SK-N-SH treated with all-trans-retinoic acid at 6 μM for 48 hours (cell line): Measurements from ENCODE around the gene OMP.

Experiments used
- ATAC-seq: fragments of 200-7000 bp; cut with Tn5 transposase; 3 replicates; pipeline ENCODE4 v1.9.1; 2020; ENCODE audit warnings: mild to moderate bottlenecking, moderate library complexity
- ARNTL ChIP-seq: fragments of 450-650 bp; formaldehyde crosslinking; IDR thresholded peaks from 2 replicates; pipeline ENCODE4 v1.5.0; 2020; ENCODE audit warnings: low read depth, mild to moderate bottlenecking, moderate library complexity, borderline replicate concordance
- BACH2 ChIP-seq: fragments of 250-450 bp; sonication (Bioruptor Pico); IDR thresholded peaks from 2 replicates; pipeline ENCODE4 v1.9.0; 2021; ENCODE audit warnings: mild to moderate bottlenecking, borderline replicate concordance
- CREB5 ChIP-seq: fragments of 250-450 bp; sonication (Bioruptor Pico); IDR thresholded peaks from 2 replicates; pipeline ENCODE4 v1.5.1; 2020; ENCODE audit warnings: low read depth, mild to moderate bottlenecking, moderate library complexity
- CSDC2 ChIP-seq: fragments of 250-450 bp; sonication (Bioruptor Pico); IDR thresholded peaks from 2 replicates; pipeline ENCODE4 v1.5.0; 2020; ENCODE audit warnings: mild to moderate bottlenecking, moderate library complexity
- ESRRG ChIP-seq: fragments of 250-450 bp; sonication (Bioruptor Pico); IDR thresholded peaks from 2 replicates; pipeline ENCODE4 v1.6.1; 2021; ENCODE audit warnings: mild to moderate bottlenecking
- GLIS3 ChIP-seq: fragments of 250-450 bp; sonication (Bioruptor Pico); IDR thresholded peaks from 2 replicates; pipeline ENCODE4 v1.5.0; 2020; ENCODE audit warnings: mild to moderate bottlenecking, moderate library complexity
- ISL1 ChIP-seq: fragments of 250-450 bp; sonication (Bioruptor Pico); IDR thresholded peaks from 2 replicates; pipeline ENCODE4 v2.1.2; 2022; ENCODE audit warnings: mild to moderate bottlenecking, moderate library complexity
- OSR1 ChIP-seq: fragments of 250-450 bp; sonication (Bioruptor Pico); IDR thresholded peaks from 2 replicates; pipeline ENCODE4 v1.8.0; 2022; ENCODE audit warnings: moderate library complexity, mild to moderate bottlenecking, inconsistent platforms
- PATZ1 ChIP-seq: fragments of 250-450 bp; sonication (Bioruptor Pico); IDR thresholded peaks from 2 replicates; pipeline ENCODE4 v1.8.0; 2020; ENCODE audit warnings: mild to moderate bottlenecking, moderate library complexity, borderline replicate concordance
- PPARA ChIP-seq: fragments of 250-450 bp; sonication (Bioruptor Pico); IDR thresholded peaks from 2 replicates; pipeline ENCODE4 v1.5.0; 2020; ENCODE audit warnings: mild to moderate bottlenecking, borderline replicate concordance
- RARB ChIP-seq: fragments of 250-450 bp; sonication (Bioruptor Pico); IDR thresholded peaks from 2 replicates; pipeline ENCODE4 v1.8.0; 2021; ENCODE audit warnings: mild to moderate bottlenecking, moderate library complexity
- SNAI2 ChIP-seq: fragments of 250-450 bp; sonication (Bioruptor Pico); IDR thresholded peaks from 2 replicates; pipeline ENCODE4 v1.5.0; 2020; ENCODE audit warnings: mild to moderate bottlenecking, moderate library complexity
- TCF4 ChIP-seq: fragments of 250-450 bp; sonication (Bioruptor Pico); IDR thresholded peaks from 2 replicates; pipeline ENCODE4 v1.8.0; 2021; ENCODE audit warnings: mild to moderate bottlenecking, moderate library complexity, borderline replicate concordance
- TOX ChIP-seq: fragments of 250-450 bp; sonication (Bioruptor Pico); IDR thresholded peaks from 2 replicates; pipeline ENCODE4 v1.8.0; 2021; ENCODE audit warnings: mild to moderate bottlenecking, moderate library complexity, borderline replicate concordance
- ZC3H10 ChIP-seq: fragments of 250-450 bp; sonication (Bioruptor Pico); IDR thresholded peaks from 2 replicates; pipeline ENCODE4 v1.5.1; 2021; ENCODE audit warnings: mild to moderate bottlenecking, moderate library complexity
- ZFP3 ChIP-seq: fragments of 250-450 bp; sonication (Bioruptor Pico); IDR thresholded peaks from 2 replicates; pipeline ENCODE4 v1.5.0; 2020; ENCODE audit warnings: mild to moderate bottlenecking, moderate library complexity
- ZNF565 ChIP-seq: fragments of 450-650 bp; formaldehyde crosslinking; conservative IDR thresholded peaks from 2 replicates; pipeline ENCODE4 v1.5.0; 2020; ENCODE audit warnings: low read depth, mild to moderate bottlenecking, moderate library complexity
- ZNF70 ChIP-seq: fragments of 450-650 bp; formaldehyde crosslinking; IDR thresholded peaks from 2 replicates; pipeline ENCODE4 v1.5.0; 2020; ENCODE audit warnings: mild to moderate bottlenecking, moderate library complexity
- TF ChIP-seq, protein P1 (sequence below): fragments of 250-450 bp; sonication (Bioruptor Pico); IDR thresholded peaks from 2 replicates; pipeline ENCODE4 v1.5.1; 2021; ENCODE audit warnings: mild to moderate bottlenecking, moderate library complexity
- TF ChIP-seq, protein P2 (sequence below): fragments of 250-450 bp; sonication (Bioruptor Pico); IDR thresholded peaks from 2 replicates; pipeline ENCODE4 v1.8.0; 2021; ENCODE audit warnings: low read depth, mild to moderate bottlenecking, moderate library complexity, borderline replicate concordance
- TF ChIP-seq, protein P3 (sequence below): fragments of 250-450 bp; sonication (Bioruptor Pico); IDR thresholded peaks from 2 replicates; pipeline ENCODE4 v1.5.0; 2020; ENCODE audit warnings: mild to moderate bottlenecking, moderate library complexity

The OMP gene

GRCh38 chr11:77056814-77057402, 45.7 kb upstream of the OMP start:
- TF ChIP-seq ISL1 = no peak
- no peak for TF ChIP-seq OSR1 (CRISPR knock-in tag)
- no peak for TF ChIP-seq TOX (CRISPR knock-in tag)
- no peak for TF ChIP-seq CSDC2 (CRISPR knock-in tag)
- no peak for TF ChIP-seq BACH2 (CRISPR knock-in tag)
- TF ChIP-seq RARB (CRISPR knock-in tag) = no peak
- TF ChIP-seq, protein P1, sequence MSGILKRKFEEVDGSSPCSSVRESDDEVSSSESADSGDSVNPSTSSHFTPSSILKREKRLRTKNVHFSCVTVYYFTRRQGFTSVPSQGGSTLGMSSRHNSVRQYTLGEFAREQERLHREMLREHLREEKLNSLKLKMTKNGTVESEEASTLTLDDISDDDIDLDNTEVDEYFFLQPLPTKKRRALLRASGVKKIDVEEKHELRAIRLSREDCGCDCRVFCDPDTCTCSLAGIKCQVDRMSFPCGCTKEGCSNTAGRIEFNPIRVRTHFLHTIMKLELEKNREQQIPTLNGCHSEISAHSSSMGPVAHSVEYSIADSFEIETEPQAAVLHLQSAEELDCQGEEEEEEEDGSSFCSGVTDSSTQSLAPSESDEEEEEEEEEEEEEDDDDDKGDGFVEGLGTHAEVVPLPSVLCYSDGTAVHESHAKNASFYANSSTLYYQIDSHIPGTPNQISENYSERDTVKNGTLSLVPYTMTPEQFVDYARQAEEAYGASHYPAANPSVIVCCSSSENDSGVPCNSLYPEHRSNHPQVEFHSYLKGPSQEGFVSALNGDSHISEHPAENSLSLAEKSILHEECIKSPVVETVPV (CRISPR knock-in tag) = no peak

DNA sequence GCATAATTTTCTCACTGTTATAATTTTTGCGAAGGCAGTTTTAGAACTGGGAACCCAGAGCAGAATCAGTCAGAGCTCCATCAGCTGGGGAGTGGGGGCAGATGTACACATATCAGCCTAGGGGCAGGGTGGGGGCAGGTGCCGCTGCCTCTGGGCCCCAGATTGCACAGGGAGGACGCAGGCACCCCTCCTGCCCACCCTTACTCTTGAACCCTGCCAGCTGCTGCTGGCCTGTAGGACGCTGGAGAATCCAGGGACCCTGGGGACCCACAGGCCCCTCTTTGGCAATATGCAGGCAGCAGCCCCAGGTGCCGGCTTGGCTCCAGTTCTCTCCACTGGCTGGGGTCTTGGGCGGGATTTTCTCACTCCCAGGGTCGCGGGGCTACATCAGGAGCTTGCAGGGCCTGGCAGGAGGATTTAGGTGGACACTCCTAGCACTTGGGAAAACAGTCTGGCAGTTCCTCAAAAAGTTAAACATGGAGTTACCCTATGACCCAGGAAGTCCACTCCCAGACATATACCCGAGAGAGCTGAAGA, 44.6 kb upstream of the OMP start:
- ATAC-seq = no peak
- TF ChIP-seq CSDC2 (CRISPR knock-in tag) (no peak), TCF4 (CRISPR knock-in tag) (no peak), RARB (CRISPR knock-in tag) (no peak), ZC3H10 (CRISPR knock-in tag) (no peak), PPARA (CRISPR knock-in tag) (no peak), ZFP3 (no peak), CREB5 (no peak), GLIS3 (no peak), ISL1 (no peak), ESRRG (CRISPR knock-in tag) (no peak), ZNF565 (CRISPR knock-in tag) (no peak), SNAI2 (no peak), PATZ1 (CRISPR knock-in tag) (no peak), ZNF70 (CRISPR knock-in tag) (no peak), ARNTL (CRISPR knock-in tag) (no peak)
- TF ChIP-seq, protein P2, sequence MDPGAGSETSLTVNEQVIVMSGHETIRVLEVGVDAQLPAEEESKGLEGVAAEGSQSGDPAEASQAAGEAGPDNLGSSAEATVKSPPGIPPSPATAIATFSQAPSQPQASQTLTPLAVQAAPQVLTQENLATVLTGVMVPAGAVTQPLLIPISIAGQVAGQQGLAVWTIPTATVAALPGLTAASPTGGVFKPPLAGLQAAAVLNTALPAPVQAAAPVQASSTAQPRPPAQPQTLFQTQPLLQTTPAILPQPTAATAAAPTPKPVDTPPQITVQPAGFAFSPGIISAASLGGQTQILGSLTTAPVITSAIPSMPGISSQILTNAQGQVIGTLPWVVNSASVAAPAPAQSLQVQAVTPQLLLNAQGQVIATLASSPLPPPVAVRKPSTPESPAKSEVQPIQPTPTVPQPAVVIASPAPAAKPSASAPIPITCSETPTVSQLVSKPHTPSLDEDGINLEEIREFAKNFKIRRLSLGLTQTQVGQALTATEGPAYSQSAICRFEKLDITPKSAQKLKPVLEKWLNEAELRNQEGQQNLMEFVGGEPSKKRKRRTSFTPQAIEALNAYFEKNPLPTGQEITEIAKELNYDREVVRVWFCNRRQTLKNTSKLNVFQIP (CRISPR knock-in tag) = no peak
- TF ChIP-seq, protein P1 (CRISPR knock-in tag) = no peak

More at GRCh38 chr11:77056814-77057402, 45.7 kb upstream of the OMP start:
- no peak for ATAC-seq

DNA sequence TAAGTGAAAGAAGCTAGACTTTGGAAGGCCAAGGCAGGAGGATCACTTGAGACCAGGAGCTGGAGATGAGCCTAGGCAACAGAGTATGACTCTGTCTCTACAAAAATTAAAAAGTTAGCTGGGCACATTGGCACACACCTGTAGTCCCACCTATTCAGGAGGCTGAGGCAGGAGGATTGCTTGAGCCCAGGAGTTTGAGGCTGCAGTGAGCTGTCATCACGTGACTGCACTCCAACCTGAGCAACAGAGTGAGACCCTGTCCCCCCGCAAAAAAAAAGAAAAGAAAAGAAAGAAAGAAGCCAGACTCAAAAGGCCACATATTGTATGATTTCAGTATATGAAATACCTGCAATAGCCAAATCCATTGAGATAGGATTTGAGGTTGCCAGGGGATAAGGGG, 43.7 kb upstream of the OMP start:
- no peak for TF ChIP-seq OSR1 (CRISPR knock-in tag)
- ATAC-seq = no peak

DNA sequence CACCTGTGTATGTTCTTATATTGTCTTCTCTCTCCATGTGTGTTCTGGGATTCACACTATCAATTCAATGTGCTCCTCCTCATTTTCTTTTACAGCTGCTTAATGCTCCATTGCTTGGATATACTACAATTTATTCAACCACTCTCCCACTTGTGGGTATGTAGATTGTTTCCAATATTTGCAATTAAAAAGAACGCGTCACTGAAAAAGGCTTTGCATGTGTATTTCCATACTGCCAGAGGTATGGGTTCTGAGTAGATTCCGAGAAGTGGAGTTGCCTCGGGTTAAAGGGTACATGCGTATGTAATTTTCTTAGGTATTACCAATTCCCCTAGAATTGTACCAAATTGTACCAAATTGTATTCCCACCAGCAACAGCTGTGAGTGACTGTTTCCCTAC, 42.8 kb upstream of the OMP start:
- ATAC-seq = no peak
- TF ChIP-seq CSDC2 (CRISPR knock-in tag) (no peak), OSR1 (CRISPR knock-in tag) (no peak), BACH2 (CRISPR knock-in tag) (no peak), ZNF70 (CRISPR knock-in tag) (no peak), RARB (CRISPR knock-in tag) (no peak), ARNTL (CRISPR knock-in tag) (no peak), ESRRG (CRISPR knock-in tag) (no peak), CREB5 (no peak), ZC3H10 (CRISPR knock-in tag) (no peak), ISL1 (no peak), GLIS3 (no peak)
- TF ChIP-seq, protein P3, sequence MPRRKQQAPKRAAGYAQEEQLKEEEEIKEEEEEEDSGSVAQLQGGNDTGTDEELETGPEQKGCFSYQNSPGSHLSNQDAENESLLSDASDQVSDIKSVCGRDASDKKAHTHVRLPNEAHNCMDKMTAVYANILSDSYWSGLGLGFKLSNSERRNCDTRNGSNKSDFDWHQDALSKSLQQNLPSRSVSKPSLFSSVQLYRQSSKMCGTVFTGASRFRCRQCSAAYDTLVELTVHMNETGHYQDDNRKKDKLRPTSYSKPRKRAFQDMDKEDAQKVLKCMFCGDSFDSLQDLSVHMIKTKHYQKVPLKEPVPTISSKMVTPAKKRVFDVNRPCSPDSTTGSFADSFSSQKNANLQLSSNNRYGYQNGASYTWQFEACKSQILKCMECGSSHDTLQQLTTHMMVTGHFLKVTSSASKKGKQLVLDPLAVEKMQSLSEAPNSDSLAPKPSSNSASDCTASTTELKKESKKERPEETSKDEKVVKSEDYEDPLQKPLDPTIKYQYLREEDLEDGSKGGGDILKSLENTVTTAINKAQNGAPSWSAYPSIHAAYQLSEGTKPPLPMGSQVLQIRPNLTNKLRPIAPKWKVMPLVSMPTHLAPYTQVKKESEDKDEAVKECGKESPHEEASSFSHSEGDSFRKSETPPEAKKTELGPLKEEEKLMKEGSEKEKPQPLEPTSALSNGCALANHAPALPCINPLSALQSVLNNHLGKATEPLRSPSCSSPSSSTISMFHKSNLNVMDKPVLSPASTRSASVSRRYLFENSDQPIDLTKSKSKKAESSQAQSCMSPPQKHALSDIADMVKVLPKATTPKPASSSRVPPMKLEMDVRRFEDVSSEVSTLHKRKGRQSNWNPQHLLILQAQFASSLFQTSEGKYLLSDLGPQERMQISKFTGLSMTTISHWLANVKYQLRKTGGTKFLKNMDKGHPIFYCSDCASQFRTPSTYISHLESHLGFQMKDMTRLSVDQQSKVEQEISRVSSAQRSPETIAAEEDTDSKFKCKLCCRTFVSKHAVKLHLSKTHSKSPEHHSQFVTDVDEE (CRISPR knock-in tag) = no peak
- TF ChIP-seq, protein P2 (CRISPR knock-in tag) = no peak
